Kidney (tissue), 14 donors: Measurements from ENCODE around the gene UNC5A. TPM values are rescaled to one million over a fixed set of nuclear protein-coding genes. Genes with fewer than 3 reads are reported as not detected.

Experiments
- DNase-seq, 5 donors: peaks; one replicate each; pipeline ENCODE4 v3.0.0-alpha.2; 2013 to 2020
- FAIRE-seq: peaks from 2 replicates; lab custom pipeline; 2012; peaks lifted over from hg19 to GRCh38; lab: Jason Lieb, UNC
- H3K27ac ChIP-seq, 2 donors: one replicate each; pipeline ENCODE4 v1.7.0; 2013; ENCODE audit warnings: low read depth in 2 of 2, low read length in 2 of 2, inconsistent platforms in 1 of 2
- H3K27me3 ChIP-seq: one replicate; pipeline ENCODE4 v1.7.1; 2013; ENCODE audit warnings: low read length, inconsistent platforms; ENCODE audit not compliant: control insufficient read depth, insufficient read depth
- H3K36me3 ChIP-seq, 3 donors: one replicate each; pipeline versions ENCODE4 v1.7.0 to v1.7.1; 2013; ENCODE audit warnings: low read length in 3 of 3, control low read depth in 1 of 3, inconsistent platforms in 1 of 3; ENCODE audit not compliant: insufficient read depth in 3 of 3, control insufficient read depth in 2 of 3
- H3K4me1 ChIP-seq, 3 donors: one replicate each; pipeline versions ENCODE4 v1.7.0 to v1.7.1; 2013; ENCODE audit warnings: low read length in 3 of 3, inconsistent platforms in 1 of 3, low read depth in 1 of 3; ENCODE audit not compliant: control insufficient read depth in 2 of 3, insufficient read depth in 2 of 3
- H3K4me3 ChIP-seq, 3 donors: one replicate each; pipeline versions ENCODE4 v1.7.0 to v1.8.1; 2013; ENCODE audit warnings: low read length in 3 of 3, control low read depth in 1 of 3, inconsistent platforms in 1 of 3
- H3K9ac ChIP-seq, 3 donors: one replicate each; pipeline versions ENCODE4 v1.7.0 to v1.7.1; 2013; ENCODE audit warnings: low read length in 3 of 3, control low read depth in 1 of 3, inconsistent platforms in 1 of 3
- H3K9me3 ChIP-seq, 3 donors: one replicate each; pipeline versions ENCODE4 v1.7.0 to v1.7.1; 2013; ENCODE audit warnings: low read length in 3 of 3, control low read depth in 1 of 3, inconsistent platforms in 1 of 3; ENCODE audit not compliant: control insufficient read depth in 2 of 3, insufficient read depth in 1 of 3
- CTCF ChIP-seq: IDR thresholded peaks from 3 replicates; pipeline ENCODE4 v1.5.1; 2012; ENCODE audit warnings: mild to moderate bottlenecking, moderate library complexity, borderline replicate concordance; ENCODE audit not compliant: insufficient read depth; ENCODE audit errors: extremely low read depth
- intact Hi-C: fragments of 100-400 bp; cut with DNase I; formaldehyde crosslinking; loops from one replicate; pipeline ENCODE4 v1.11.1; 2022
- polyA plus RNA-seq: library from polyadenylated mRNA; stranded (reverse); fragments of 350-450 nt; fragmentation: Illumina TruSeq; extraction: RNeasy Lipid Tissue Mini Kit (QIAGEN cat#74804); gene quantifications from one replicate; pipeline ENCODE4 v1.2.3, GENCODE V29; 2014; ENCODE audit warnings: low read depth, low replicate concordance; ENCODE audit not compliant: insufficient read depth
- total RNA-seq: library from RNA; stranded (reverse); fragmentation: NEBNext Ultra II Directional; extraction: Animal tissue kit (Norgen Biotek cat#: 25700); gene quantifications from one replicate; pipeline ENCODE4 v1.2.1, GENCODE V29; 2021
- donor health status: control.
- donor health status: control.
- donor health status: control.
- donor health status: control.
- donor health status: control.
- donor health status: DM: yes; HTN: yes; CAD: no.
- donor health status: Normal renal cell carcinoma (clear cell type).

Gene UNC5A
- total and polyA plus RNA-seq, 2 donors from 2014 or later = 1.5 TPM; not detected in 1

GRCh38 chr5:176922817-176923216, 112.5 kb downstream of the UNC5A start:
- H3K27ac ChIP-seq = no peak overlapping the region
- DNase-seq = no peak
- TF ChIP-seq CTCF = no peak
- no peak overlapping the region for H3K9ac ChIP-seq
- H3K27me3 ChIP-seq = no peaks in the 10 kb centered on the region
- no peaks in the 10 kb centered on the region for H3K9me3 ChIP-seq
- no peak for FAIRE-seq
- intact Hi-C loops = no loop called here
- H3K4me3 ChIP-seq = no peak overlapping the region
- peaks cover 0 to 2% (median 0%) of the 10 kb centered on the region in 3 donors for H3K36me3 ChIP-seq
- no peaks in the 10 kb centered on the region for H3K4me1 ChIP-seq

GRCh38 chr5:176927562-176927961, 117.2 kb downstream of the UNC5A start:
- FAIRE-seq (no peak), DNase-seq (no peak)
- intact Hi-C loops = no loop called here
- no peak overlapping the region for H3K9ac ChIP-seq
- H3K27ac ChIP-seq = no peak overlapping the region
- no peak overlapping the region for H3K4me3 ChIP-seq
- no peak for TF ChIP-seq CTCF
- no peaks in the 10 kb centered on the region for H3K27me3 ChIP-seq
- no peaks in the 10 kb centered on the region for H3K4me1 ChIP-seq
- H3K36me3 ChIP-seq = peaks cover 0 to 7% (median 6%) of the 10 kb centered on the region in 3 donors
- no peaks in the 10 kb centered on the region for H3K9me3 ChIP-seq

DNA sequence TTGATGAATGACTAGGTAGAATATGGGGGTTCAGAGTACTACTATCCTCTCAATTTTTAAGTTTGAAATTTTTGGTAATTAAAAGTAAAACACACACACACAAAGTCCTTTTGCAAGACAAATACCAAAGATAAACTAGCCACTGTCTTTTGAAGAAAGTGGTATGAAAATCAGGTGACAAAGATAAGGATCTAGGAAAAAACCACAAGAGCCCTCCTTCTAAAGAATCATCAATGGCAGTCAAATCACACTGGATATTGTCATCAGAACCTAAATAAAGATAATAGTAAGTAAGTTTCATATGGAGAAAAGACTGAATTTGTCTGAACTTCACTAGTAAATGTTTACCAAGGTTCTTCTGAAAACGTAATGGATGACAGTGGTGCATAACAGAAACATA, 119.3 kb downstream of the UNC5A start:
- TF ChIP-seq CTCF = no peak
- no peaks in the 10 kb centered on the region for H3K27me3 ChIP-seq
- no peak overlapping the region for H3K27ac ChIP-seq
- H3K9ac ChIP-seq = no peak overlapping the region
- no peaks in the 10 kb centered on the region for H3K4me1 ChIP-seq
- no peaks in the 10 kb centered on the region for H3K9me3 ChIP-seq
- intact Hi-C loops = no loop called here
- no peak for FAIRE-seq
- peaks cover 0 to 6% (median 6%) of the 10 kb centered on the region in 3 donors for H3K36me3 ChIP-seq
- H3K4me3 ChIP-seq = no peak overlapping the region
- DNase-seq = no peak

Other genes with a start within 250 kb of the UNC5A start
- gene GPRIN1, start 200.4 kb upstream of the UNC5A start, total RNA-seq = 1.3 TPM
- 0.45 TPM for gene GPRIN1, start 200.4 kb upstream of the UNC5A start, polyA plus RNA-seq
- gene SNCB, start 180.0 kb upstream of the UNC5A start, total RNA-seq = not detected
- gene SNCB, start 180.0 kb upstream of the UNC5A start, polyA plus RNA-seq = not detected
- gene EIF4E1B, start 179.9 kb upstream of the UNC5A start, total RNA-seq = not detected
- not detected for gene EIF4E1B, start 179.9 kb upstream of the UNC5A start, polyA plus RNA-seq
- 34.3 TPM for gene TSPAN17, start 163.1 kb upstream of the UNC5A start, total RNA-seq
- gene TSPAN17, start 163.1 kb upstream of the UNC5A start, polyA plus RNA-seq = 32.1 TPM
- 21.2 TPM for gene HK3, start 88.8 kb downstream of the UNC5A start, total RNA-seq
- gene HK3, start 88.8 kb downstream of the UNC5A start, polyA plus RNA-seq = 2.0 TPM
- gene UIMC1, start 196.2 kb downstream of the UNC5A start, total RNA-seq = 37.9 TPM
- gene UIMC1, start 196.2 kb downstream of the UNC5A start, polyA plus RNA-seq = 16.2 TPM
- 19.2 TPM for gene ZNF346, start 212.1 kb downstream of the UNC5A start, total RNA-seq
- 9.5 TPM for gene ZNF346, start 212.1 kb downstream of the UNC5A start, polyA plus RNA-seq